ENCODE measurements around the gene CCDC61.

CCDC61 gene

DNA sequence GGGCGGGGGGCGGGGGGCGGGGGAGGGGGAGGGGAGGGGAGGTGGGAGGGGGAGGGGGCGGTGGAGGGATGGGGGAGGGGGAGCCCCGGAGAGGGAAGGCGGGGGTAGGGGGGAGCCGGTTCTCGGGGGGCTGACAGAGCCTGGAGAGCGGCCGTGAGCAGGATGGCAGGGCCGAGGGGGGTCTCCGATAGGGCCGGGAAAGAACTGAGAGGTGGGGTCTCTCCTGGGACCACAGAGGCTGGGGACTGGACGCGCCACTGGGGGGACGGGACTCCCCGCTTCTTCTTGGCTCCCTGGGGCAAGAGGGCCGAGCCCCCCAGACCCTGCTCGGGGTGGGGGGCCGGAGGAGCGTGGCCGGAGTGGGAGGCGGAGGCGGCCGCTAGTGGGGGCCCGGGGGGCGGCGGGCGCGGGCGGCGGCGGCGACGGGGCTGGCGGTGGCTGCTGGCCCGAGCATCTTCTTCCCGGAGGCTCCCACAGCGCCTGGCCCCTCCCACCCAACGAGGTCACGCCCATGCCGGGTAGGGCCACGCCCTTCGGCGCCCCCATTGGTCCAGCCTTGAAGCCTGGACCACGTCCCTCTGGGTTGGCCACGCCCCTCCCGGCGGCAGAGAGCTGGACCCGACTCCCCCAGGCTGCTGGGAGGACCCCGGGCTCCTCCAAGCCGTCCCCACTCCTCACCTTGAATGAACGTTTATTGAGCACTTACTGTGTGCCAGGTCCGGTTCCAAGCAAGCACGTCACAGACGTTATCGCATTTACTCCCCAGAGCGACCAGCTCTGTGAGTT, 21.5 kb upstream of the CCDC61 start, which contains the start of gene NOVA2:
TSS of gene NOVA2 (minus strand) at position 313 of the 786 bp plus-strand sequence. CDS start 514 bp downstream, outside the sequence.
- peak; percentile 90 for DNase-seq (ENCODE audit: low read depth, low spot score)

DNA sequence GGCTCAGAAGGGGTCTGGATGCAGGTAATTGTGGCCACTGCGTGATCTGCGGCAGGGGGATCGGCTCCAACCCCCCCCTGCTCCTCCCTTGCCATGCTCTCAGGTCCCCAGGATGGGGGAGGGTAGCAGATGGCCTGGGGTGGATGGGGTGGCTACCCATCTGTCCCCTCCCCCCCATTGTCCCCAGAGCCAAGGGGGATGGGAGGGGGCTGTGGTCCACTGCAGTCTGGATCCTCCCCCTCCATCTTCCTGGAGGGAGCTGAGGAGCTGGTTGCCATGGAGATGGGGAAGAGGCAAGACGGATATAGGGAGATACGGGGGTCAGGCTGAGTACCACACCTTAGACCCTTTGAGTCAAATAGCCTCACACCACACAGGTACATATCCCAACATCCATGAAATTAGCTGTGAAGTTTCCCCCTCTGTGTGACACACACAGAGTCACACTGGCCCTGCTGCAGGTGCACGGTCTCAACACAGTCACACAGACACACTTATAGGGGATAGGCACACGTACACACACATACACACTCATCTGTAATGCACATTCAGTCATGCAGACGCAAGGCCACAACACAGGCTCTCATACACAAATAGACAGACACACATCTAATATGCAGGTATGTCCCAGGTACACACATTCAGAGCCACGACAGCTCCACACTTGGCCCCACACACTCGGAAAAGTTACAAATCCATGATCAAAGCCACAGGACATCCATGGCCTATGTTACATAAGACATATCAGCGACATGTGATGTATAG, 19.8 kb upstream of the CCDC61 start:
- no peak for DNase-seq (ENCODE audit: low read depth, low spot score)

- no peak for DNase-seq (ENCODE audit: low read depth, low spot score)
Measured at GRCh38 chr19:45976178-45976577, 19.1 kb upstream of the CCDC61 start.

- DNase-seq (ENCODE audit: low read depth, low spot score), result no peak
Measured at GRCh38 chr19:45978156-45978555, 17.1 kb upstream of the CCDC61 start.

DNA sequence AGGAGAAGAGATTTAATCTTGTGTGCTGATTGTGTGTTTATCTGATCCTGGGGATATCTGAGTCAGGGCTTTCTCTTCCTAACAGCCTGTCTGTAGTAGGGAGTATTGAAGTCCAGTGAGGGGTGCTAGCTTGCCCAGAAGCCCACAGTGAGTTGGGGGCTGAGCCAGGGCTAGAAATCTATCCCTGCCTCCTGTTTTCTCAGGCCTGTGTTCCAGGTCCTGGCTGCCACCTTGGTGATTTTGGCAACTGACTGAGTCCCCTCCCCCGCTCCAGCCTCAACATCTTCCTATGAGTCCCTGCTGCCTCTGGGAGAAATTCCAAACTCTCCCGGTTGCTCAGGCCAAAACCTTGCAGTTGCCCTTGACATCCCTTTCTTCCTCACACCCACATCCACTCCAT, 13.9 kb upstream of the CCDC61 start:
- DNase-seq (ENCODE audit: low read depth, low spot score), result peak; percentile 15

DNA sequence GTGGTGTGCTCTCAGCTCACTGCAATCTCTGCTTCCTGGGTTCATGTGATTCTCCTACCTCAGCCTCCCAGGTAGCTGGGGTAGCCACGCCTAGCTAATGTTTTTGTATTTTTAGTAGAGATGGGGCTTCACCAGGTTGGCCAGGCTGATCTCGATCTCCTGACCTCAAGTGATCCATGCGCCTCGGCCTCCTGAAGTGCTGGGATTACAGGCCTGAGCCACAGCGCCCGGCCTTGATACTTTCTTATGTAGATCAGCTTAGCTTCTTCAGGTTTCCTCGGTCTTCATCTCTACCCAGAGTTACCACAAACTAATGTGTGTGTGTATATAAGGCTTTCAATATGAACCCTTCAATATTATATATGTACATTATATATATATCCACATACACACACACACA, 9.9 kb upstream of the CCDC61 start:
- no peak for DNase-seq (ENCODE audit: low read depth, low spot score)

- no peak for DNase-seq (ENCODE audit: low read depth, low spot score)
Measured at GRCh38 chr19:45990113-45990728, 5.0 kb upstream of the CCDC61 start.

DNA sequence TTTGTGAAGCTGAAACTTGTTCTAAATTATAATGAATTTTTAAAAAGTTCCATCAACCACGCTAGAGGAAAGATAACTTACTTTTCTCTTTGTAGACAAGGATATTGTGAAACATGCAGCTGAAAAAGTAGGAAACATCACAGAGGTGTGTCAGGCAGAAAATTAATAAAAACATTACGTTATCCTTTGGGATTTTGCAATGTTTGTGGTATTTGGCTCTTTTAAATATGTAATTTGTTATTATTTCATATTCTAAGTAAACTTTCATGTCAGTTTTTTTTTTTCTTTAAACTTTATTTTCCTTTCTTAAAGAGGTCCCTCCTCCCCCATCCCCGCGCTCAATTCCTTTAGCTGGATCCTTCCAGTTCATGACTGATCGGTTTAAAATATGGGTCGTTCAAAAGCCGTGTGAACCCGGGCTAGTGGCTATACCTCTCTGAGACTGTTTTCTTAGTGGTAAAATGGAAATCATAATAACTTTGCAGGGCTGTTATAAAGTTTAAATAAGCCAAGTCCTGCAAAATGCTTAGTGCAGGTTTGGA, 740 bp upstream of the CCDC61 start:
- DNase-seq (ENCODE audit: low read depth, low spot score), result no peak

- no peak for DNase-seq (ENCODE audit: low read depth, low spot score)
Measured at GRCh38 chr19:45995715-45996385, 583 bp downstream of the CCDC61 start.

DNA sequence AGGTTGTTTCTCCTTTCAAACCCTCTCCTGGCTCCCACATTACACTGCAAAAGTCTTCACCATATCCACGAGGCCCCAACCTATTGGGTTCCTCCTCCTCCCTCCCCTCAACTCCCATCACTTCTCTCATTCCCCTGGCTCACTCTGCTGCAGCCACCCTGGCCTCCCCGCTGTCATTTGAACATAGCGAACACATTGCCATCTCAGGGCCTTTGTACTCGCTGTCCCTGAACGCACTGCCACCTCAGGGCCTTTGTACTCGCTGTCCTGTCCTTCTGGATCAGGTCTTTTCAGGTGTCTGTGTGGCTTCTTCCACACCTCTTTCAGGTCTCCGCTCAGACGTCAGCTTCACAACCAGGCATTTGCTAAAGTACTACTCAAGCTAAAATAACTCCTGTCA, 1.7 kb downstream of the CCDC61 start:
- DNase-seq (ENCODE audit: low read depth, low spot score), result no peak

DNA sequence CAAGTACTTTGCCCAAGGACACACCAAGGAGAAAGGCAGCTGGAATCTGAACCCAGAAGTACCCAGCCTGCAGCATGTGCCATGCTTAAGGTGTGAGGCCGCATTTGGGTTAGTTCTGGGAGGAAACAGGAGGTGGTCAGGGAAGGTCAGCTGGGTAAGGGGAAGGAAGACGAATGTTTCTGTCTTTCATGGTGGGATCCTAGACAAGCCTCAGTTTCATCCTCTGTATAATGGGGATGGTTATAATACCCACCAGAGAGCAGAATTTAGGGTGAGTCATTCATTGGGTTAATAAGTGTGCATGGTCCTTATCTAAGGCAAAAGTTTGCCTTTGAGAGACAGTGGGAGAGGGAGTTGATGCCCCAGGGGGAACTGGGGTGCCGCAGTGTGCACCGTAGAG, 3.6 kb downstream of the CCDC61 start:
- DNase-seq (ENCODE audit: low read depth, low spot score), result no peak

- DNase-seq (ENCODE audit: low read depth, low spot score), result peak; percentile 78
Measured at GRCh38 chr19:45999653-46000121, 4.4 kb downstream of the CCDC61 start.

GRCh38 chr19:46000491-46001246, 5.4 kb downstream of the CCDC61 start:
- DNase-seq (ENCODE audit: low read depth, low spot score), result no peak

DNA sequence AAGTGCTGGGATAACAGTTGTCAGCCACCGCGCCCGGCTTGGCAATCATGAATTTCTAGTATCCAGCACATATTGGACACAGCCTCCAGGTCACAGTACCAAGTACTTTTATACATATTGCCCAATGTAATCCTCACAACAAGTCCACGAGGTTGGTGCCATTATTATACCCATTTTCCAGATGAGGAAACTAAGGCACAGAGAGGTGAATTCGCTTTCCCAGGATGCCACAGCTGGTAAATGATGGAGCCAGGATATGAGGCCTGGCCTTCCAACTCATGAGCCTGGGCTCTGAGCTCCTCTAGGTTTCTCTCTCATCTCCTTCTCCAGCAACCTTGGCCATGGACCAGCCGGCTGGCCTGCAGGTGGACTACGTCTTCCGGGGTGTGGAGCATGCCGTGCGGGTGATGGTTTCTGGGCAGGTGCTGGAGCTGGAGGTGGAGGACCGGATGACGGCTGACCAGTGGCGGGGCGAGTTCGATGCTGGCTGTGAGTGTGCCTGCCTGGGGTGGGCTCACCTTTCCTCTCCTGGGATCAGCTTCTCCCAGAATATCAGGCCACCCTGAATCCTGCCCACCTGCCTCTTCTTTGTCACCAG, 7.5 kb downstream of the CCDC61 start:
- no peak for DNase-seq (ENCODE audit: low read depth, low spot score)

- no peak for DNase-seq (ENCODE audit: low read depth, low spot score)
Measured at GRCh38 chr19:46006411-46006810, 11.1 kb downstream of the CCDC61 start.

- DNase-seq (ENCODE audit: low read depth, low spot score), result peak; percentile 95
Measured at GRCh38 chr19:46009530-46010510, 14.6 kb downstream of the CCDC61 start.

GRCh38 chr19:46014534-46014933, 19.3 kb downstream of the CCDC61 start:
- no peak for DNase-seq (ENCODE audit: low read depth, low spot score)

- peak; percentile 77 for DNase-seq (ENCODE audit: low read depth, low spot score)
Measured at GRCh38 chr19:46014941-46015686, 19.8 kb downstream of the CCDC61 start.
